Endometrium (tissue), 2 donors: ENCODE measurements around the gene NUCKS1.
A peak's percentile ranks its signal among the peaks of the same experiment; 100 is the strongest.

ENCODE experiments used
- FAIRE-seq: peaks from 2 replicates; lab custom pipeline; 2012; peaks lifted over from hg19 to GRCh38; lab: Jason Lieb, UNC
- donor health status: control.
- donor health status: control.

NUCKS1 gene

GRCh38 chr1:205770618-205771017, 20.6 kb upstream of the NUCKS1 start:
- no peak for FAIRE-seq

GRCh38 chr1:205769641-205770365, 19.8 kb upstream of the NUCKS1 start:
- FAIRE-seq = no peak

GRCh38 chr1:205767248-205767647, 17.3 kb upstream of the NUCKS1 start:
- FAIRE-seq = no peak

- no peak for FAIRE-seq
Measured at GRCh38 chr1:205766570-205766969, 16.6 kb upstream of the NUCKS1 start.

- no peak for FAIRE-seq
Measured at GRCh38 chr1:205766038-205766437, 16.1 kb upstream of the NUCKS1 start.

- no peak for FAIRE-seq
Measured at GRCh38 chr1:205764578-205764977, 14.6 kb upstream of the NUCKS1 start.

- FAIRE-seq = no peak
Measured at GRCh38 chr1:205763980-205764379, 14.0 kb upstream of the NUCKS1 start.

- no peak for FAIRE-seq
Measured at GRCh38 chr1:205760606-205761005, 10.6 kb upstream of the NUCKS1 start.

GRCh38 chr1:205756552-205756951, 6.6 kb upstream of the NUCKS1 start:
- no peak for FAIRE-seq

GRCh38 chr1:205754857-205755256, 4.9 kb upstream of the NUCKS1 start:
- FAIRE-seq = no peak

- FAIRE-seq = peak; percentile 33
Measured at GRCh38 chr1:205751036-205751651, 1.2 kb upstream of the NUCKS1 start.

- no peak for FAIRE-seq
Measured at GRCh38 chr1:205749234-205750137, 496 bp downstream of the NUCKS1 start.

GRCh38 chr1:205748403-205749233, 1.4 kb downstream of the NUCKS1 start:
- no peak for FAIRE-seq

- FAIRE-seq = no peak
Measured at GRCh38 chr1:205746757-205747412, 3.1 kb downstream of the NUCKS1 start.

- FAIRE-seq = no peak
Measured at GRCh38 chr1:205744403-205744802, 5.6 kb downstream of the NUCKS1 start.

- no peak for FAIRE-seq
Measured at GRCh38 chr1:205743977-205744376, 6.0 kb downstream of the NUCKS1 start.

- FAIRE-seq = no peak
Measured at GRCh38 chr1:205741681-205742080, 8.3 kb downstream of the NUCKS1 start.

- no peak for FAIRE-seq
Measured at GRCh38 chr1:205739348-205740160, 10.4 kb downstream of the NUCKS1 start.

- no peak for FAIRE-seq
Measured at GRCh38 chr1:205735218-205735617, 14.8 kb downstream of the NUCKS1 start.

GRCh38 chr1:205733438-205734175, 16.4 kb downstream of the NUCKS1 start:
- FAIRE-seq = no peak
